GM18867 (cell line): ENCODE results near the gene RC3H2.
A peak's percentile ranks its signal among the peaks of the same experiment; 100 is the strongest.
"Not testable (repeated sequence)": the region's sequence is repeated elsewhere in the genome, so short reads cannot be mapped to it uniquely, and the experiment has no call there.

ENCODE experiments used
- ATAC-seq: cut with Tn5 transposase; IDR thresholded peaks from one replicate; pipeline ENCODE4 v1.9.1; 2021; ENCODE audit warnings: mild to moderate bottlenecking, moderate library complexity; ENCODE audit not compliant: unreplicated experiment

The RC3H2 gene

DNA sequence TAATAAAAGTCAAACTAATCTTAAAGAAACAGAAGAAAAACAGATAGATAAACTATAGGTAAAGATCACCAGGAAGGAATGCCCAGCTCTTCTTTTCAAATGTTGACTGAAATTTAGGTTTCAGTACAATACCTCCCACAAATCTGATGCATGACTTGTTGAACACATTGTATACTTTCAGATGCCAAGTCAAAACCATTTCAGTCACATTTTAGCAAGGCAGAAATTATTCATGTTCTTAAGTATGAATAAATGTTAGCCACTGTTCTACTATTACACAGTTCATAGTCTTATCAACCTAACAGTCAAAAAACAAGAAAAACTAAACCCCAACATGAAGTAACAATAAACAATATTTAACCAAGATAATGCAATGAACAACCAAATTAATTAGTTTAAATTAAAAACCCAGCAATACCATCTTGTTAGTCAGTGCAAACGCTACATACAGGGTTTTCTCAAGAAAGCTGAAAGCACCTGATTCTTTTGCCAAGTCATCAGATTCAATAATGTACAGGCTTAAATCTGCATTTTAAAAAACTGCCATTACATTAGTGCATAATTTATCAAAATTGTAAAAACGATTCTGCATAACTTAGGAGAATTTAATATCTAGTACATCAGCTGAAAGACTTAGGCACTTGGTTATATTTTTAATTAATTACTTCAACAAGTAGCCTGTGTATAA, 56.8 kb downstream of the RC3H2 start:
- no peak for ATAC-seq

GRCh38 chr9:122846371-122846940, 58.7 kb downstream of the RC3H2 start:
- no peak for ATAC-seq

DNA sequence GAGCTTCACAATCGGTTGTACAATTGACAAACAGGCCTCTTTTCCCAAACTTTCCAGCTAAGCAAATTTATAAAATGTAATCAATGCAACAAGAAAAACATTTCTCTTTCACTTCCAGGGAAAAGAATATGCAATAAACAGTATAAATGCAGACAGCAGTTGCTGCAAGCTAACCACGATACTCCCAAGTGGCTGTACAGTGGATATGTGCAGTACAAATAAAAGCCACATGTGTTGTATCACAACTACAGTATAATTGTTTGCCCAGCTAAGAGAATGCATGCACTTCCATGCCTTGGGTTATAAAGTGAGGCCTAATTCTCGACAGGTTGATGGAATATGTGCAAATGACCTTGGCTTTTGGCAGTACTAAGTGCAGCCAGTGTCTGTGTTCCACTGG, 60.0 kb downstream of the RC3H2 start:
- ATAC-seq, result no peak

GRCh38 chr9:122844137-122844536, 61.0 kb downstream of the RC3H2 start:
- ATAC-seq, result no peak

DNA sequence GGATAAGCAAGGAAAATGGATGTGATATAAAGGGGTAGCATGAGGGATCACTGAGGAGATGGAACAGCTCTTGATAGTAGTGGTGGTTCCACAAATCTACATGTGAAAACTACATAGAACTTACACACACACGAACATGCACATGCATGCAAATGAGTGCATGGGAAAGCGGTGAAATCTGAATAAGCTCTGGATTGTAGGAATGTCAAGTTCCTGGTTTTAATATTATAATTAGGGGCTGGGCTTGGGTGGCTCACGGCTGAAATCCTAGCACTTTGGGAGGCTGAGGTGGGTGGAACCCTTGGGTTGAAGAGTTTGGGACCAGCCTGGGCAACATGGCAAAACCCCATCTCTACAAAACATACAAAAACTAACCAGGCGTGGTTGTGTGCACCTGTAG, 63.7 kb downstream of the RC3H2 start:
- no peak for ATAC-seq

- ATAC-seq, result not testable (repeated sequence)
Measured at GRCh38 chr9:122838441-122838840, 66.7 kb downstream of the RC3H2 start.

- no peak for ATAC-seq
Measured at GRCh38 chr9:122837266-122837850, 67.8 kb downstream of the RC3H2 start.

DNA sequence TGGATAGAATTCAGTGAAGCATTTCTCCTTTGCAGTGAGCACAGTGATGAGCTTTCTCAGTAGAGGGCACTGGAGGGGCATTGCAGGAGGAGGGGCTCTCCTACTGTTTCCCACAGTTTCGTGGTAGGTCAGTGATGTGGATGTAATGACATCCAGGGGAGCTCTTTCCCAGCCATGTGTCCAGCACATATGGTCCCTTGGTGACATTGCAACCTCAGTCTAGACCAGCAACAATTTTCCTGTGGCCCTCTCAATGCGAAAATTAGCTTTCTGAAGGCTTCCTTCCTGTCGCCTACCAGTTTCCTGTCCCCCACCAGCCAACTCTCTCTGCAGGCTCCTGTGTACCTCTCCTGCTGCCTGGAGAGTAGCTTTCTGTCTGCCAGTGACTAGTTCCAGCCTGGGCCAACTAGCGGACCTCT, 69.8 kb downstream of the RC3H2 start:
- ATAC-seq, result no peak

- no peak for ATAC-seq
Measured at GRCh38 chr9:122832194-122832593, 73.0 kb downstream of the RC3H2 start.

DNA sequence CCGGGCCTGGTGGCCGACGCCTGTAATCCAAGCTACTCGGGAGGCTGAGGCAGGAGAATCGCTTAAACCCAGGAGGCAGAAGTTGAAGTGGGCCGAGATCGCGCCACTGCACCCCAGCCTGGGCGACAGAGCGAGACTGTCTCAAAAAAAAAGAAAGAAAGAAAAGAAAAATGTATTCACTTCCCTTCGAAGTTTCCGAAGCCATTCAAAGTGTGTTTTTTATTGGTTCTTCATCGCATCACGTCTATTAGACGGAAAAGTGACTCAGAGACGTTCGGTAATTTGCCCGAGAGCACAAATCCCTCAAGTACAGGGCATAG, 76.2 kb downstream of the RC3H2 start:
- ATAC-seq, result not testable (repeated sequence)

DNA sequence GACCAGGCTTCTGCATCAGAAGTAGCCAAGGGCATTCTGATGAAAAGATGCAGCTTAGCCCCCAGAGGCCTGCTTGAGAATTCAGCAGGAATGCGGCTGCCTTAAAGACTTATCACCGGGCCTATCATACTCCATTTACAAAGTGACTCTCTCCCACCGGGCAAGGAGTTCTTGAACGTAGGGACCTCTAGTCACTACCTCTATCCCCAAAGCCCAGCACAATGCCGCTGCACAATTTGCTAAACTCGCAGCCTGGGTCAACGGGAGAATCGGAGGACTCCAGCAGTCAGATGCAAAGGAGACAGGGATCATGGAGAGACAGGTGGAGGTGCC, 77.4 kb downstream of the RC3H2 start:
- peak; percentile 18 for ATAC-seq

- ATAC-seq, result no peak
Measured at GRCh38 chr9:122822938-122823337, 82.2 kb downstream of the RC3H2 start.

GRCh38 chr9:122822056-122822455, 83.1 kb downstream of the RC3H2 start:
- ATAC-seq, result no peak

DNA sequence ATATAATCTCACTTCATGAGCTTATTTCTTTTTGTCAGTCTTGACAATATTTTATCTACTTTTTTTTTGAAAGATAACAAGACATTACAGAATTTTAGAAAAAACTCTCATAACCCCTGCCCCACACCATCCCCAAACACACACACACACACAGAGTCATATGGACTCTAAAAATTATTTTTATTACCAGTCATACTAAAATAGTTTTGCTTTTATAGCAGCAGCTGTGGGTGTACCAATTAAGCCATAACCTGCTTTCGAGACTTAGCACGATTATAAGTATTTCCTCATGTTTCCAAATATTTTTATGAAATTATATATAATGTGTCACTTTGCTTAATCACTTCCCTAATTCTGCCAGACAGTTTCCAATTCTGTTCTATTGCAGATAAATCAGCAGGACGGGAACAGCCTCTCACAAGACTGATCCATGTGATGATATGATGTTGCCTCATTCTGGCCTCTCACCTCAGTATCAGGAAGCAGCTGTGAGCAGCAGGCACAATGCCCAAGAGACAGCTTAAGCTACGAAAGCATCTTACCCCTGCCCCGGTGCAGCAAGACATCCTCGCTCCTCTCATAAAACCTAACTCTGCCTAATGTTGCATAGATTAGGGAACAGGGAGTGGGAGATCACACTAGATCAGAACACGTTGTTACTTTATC, 83.7 kb downstream of the RC3H2 start:
- ATAC-seq, result no peak

DNA sequence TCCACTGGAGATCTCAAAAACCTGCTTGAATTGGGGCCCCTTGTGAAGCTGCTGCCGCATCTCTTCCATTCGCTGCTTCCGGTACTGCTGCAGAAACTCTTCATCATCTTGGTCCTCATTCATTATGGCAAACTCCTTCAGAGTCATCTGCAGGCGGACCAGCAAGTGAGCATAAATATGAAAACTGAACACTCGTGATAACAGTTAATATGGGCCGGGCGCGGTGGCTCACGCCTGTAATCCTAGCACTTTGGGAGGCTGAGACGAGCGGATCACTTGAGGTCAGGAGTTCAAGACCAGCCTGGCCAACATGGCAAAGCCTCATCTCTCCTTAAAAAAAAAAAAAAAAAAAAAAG, 84.7 kb downstream of the RC3H2 start:
- no peak for ATAC-seq

DNA sequence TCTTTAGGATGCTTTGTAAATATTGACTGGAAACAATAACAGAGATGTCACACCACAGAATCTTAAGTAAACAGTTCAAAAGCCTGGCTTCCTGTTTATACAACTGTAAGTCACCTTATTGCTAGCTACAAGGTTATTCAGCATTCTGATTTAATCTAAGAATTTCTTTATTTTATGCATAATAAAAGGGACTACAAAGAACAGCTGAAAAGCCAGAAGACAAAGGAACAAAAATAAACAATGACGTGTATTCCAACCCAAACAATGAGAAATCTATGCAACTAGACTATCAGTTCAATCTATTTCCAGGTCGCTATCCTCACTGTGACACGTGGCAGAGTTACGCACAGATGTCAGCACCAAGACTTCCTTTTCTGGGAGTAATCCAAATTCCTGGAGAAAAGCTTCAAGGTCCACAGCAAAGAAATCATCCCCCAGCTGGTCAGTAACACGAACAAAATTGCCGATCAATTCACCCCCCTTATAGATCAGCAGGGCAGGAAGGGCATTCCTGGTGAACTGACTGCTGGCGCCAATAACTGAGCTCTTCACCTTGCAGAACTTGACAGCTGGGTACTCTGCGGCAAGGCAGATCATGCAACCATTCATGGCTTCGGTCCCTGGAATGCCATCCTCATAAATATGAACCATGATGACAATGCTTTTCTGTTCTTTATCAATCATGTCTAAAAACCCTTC, 85.2 kb downstream of the RC3H2 start:
- no peak for ATAC-seq

DNA sequence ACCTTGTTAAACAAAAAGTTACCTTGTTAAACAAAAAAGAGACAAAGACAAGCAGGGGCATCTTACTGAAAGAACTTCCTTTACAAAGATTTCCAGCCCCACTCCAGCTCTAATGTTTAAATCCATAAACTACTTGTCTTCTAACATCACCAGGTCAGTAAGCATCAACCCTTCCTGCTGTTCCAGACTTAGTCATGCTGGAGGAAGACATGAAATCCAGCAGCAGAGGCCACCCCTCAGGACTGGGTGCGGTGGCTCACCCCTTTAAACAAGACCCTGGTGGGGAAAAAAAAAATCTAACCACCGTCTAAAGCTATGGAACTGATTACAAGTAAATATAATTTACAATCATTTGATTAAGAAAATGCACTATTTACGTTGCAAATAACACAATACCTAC, 85.8 kb downstream of the RC3H2 start:
- no peak for ATAC-seq

GRCh38 chr9:122816163-122816867, 88.8 kb downstream of the RC3H2 start:
- no peak for ATAC-seq

DNA sequence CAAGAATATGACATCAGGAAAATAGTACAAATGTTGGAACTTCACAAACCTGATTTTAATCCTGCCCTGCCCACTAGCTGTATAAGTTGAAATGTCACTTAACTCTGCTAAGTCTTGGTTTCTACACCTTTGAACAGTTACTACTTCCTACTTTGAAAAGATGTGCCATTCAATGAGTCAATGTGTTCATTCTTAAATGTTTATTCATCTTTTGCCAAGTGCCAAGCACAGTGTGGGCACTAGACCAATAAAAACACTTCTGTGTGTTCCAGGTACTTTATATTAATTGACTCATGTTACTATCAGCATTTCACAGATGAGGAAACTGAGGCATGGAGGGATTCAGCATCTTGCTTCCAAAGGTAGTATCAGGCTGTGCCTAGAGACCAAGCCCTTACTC, 89.6 kb downstream of the RC3H2 start:
- ATAC-seq, result no peak

GRCh38 chr9:122814545-122814944, 90.6 kb downstream of the RC3H2 start:
- ATAC-seq, result no peak

DNA sequence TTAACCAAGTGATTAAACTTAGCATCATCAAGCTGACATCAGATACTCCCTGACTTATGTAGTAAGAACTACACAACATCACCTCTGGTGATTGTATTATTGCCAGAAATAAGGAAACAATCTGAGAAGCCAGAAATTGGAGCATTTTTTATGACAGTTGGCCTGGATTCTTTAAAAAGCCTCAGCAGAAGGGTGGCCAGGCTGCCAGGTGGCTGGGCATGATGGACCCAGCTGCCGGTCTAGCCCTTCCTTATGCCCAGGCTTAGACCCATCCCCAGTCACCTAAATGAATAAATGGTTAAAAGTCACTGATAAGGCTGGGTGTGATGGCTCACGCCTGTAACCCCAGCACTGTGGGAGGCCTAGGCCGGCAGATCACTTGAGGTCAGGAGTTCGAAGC, 92.4 kb downstream of the RC3H2 start:
- ATAC-seq, result no peak
